ENCODE data around the gene TGFBRAP1. TPM values are rescaled to one million over a fixed set of nuclear protein-coding genes. Genes with fewer than 3 reads are reported as not detected.

TGFBRAP1 gene
- total RNA-seq, 6 experiments from 2014 or later, result 5.7 to 11.2 (median 7.1) TPM

- H3K27ac ChIP-seq, result peak overlapping the region; percentile 93 to 98 (median 97)
- DNase-seq (no peak), ATAC-seq (no peak)
- peaks cover 0 to 25% (median 11%) of the 10 kb centered on the region in 4 donors for H3K4me1 ChIP-seq
- intact Hi-C loops (cut with DNase I), result no loop called here
- H3K9me3 ChIP-seq, result no peaks in the 10 kb centered on the region
- peak overlapping the region; percentile 77 to 85 (median 79) for H3K4me3 ChIP-seq
- H3K27me3 ChIP-seq, result no peaks in the 10 kb centered on the region
- H3K36me3 ChIP-seq, result peaks cover 0 to 12% (median 4%) of the 10 kb centered on the region in 4 donors
- WGBS (ENCODE audit: insufficient coverage, low coverage, low lambda C conversion rate, missing lambda C conversion rate), result 2% methylated on average over 7 of the region's 7 CpGs
- TF ChIP-seq, protein P1, sequence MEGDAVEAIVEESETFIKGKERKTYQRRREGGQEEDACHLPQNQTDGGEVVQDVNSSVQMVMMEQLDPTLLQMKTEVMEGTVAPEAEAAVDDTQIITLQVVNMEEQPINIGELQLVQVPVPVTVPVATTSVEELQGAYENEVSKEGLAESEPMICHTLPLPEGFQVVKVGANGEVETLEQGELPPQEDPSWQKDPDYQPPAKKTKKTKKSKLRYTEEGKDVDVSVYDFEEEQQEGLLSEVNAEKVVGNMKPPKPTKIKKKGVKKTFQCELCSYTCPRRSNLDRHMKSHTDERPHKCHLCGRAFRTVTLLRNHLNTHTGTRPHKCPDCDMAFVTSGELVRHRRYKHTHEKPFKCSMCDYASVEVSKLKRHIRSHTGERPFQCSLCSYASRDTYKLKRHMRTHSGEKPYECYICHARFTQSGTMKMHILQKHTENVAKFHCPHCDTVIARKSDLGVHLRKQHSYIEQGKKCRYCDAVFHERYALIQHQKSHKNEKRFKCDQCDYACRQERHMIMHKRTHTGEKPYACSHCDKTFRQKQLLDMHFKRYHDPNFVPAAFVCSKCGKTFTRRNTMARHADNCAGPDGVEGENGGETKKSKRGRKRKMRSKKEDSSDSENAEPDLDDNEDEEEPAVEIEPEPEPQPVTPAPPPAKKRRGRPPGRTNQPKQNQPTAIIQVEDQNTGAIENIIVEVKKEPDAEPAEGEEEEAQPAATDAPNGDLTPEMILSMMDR (IDR thresholded peaks at IDR 0.05), result no peak
- no peak for TF ChIP-seq POLR2A (IDR thresholded peaks at IDR 0.05)
These were observed 7.2 kb upstream of the TGFBRAP1 start for GRCh38 chr2:105336786-105337121.

DNA sequence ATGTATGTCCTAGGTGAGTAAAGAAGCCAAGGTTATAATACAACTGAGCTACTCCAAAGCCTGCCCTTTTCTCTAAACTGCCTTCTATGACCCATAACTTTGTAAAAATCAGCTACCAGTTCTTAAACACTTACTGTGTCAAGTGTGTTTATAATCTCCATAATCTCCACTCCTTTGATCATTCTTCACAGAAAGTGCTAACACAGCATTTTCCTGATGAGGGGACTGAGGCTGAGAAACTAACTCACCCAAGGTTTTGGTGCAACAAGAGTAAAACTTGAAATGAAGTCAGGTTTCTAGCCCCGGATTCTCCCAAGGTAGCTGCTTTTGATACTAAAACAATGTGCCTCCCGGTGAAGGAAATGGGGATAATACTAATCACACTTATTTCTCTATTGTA, 5.9 kb upstream of the TGFBRAP1 start:
- WGBS (ENCODE audit: insufficient coverage, low coverage, low lambda C conversion rate, missing lambda C conversion rate), result 94% methylated on average over 2 of the region's 2 CpGs

GRCh38 chr2:105334211-105334610, 4.7 kb upstream of the TGFBRAP1 start:
- no peak for TF ChIP-seq POLR2A (IDR thresholded peaks at IDR 0.05)
- TF ChIP-seq, protein P1 (IDR thresholded peaks at IDR 0.05), result no peak
- H3K9me3 ChIP-seq, result no peaks in the 10 kb centered on the region
- 91% methylated on average over 4 of the region's 4 CpGs for WGBS (ENCODE audit: insufficient coverage, low coverage, low lambda C conversion rate, missing lambda C conversion rate)
- intact Hi-C loops (cut with DNase I), result no loop called here
- no peak overlapping the region for H3K4me3 ChIP-seq
- peaks cover 0 to 2% (median 0%) of the 10 kb centered on the region in 4 donors for H3K36me3 ChIP-seq
- no peak overlapping the region for H3K27ac ChIP-seq
- no peak for DNase-seq
- H3K4me1 ChIP-seq, result peaks cover 0 to 25% (median 14%) of the 10 kb centered on the region in 4 donors
- no peak for ATAC-seq
- no peaks in the 10 kb centered on the region for H3K27me3 ChIP-seq

More for the DNA sequence above, 5.9 kb upstream of the TGFBRAP1 start:
- ATAC-seq (no peak), DNase-seq (no peak)
- intact Hi-C loops (cut with DNase I), result no loop called here
- no peaks in the 10 kb centered on the region for H3K27me3 ChIP-seq
- H3K9me3 ChIP-seq, result no peaks in the 10 kb centered on the region
- TF ChIP-seq POLR2A (IDR thresholded peaks at IDR 0.05), result no peak
- TF ChIP-seq, protein P1 (IDR thresholded peaks at IDR 0.05), result no peak
- no peak overlapping the region for H3K4me3 ChIP-seq
- peaks cover 0 to 2% (median under 1%) of the 10 kb centered on the region in 4 donors for H3K36me3 ChIP-seq
- no peak overlapping the region for H3K27ac ChIP-seq
- H3K4me1 ChIP-seq, result peaks cover 0 to 28% (median 12%) of the 10 kb centered on the region in 4 donors

- no peaks in the 10 kb centered on the region for H3K9me3 ChIP-seq
- peaks cover 0 to 10% (median 4%) of the 10 kb centered on the region in 4 donors for H3K4me1 ChIP-seq
- H3K36me3 ChIP-seq, result peaks cover 0 to 2% (median 0%) of the 10 kb centered on the region in 4 donors
- H3K4me3 ChIP-seq, result peak overlapping the region in 1 of 3 donors; percentile 74
- DNase-seq (no peak), ATAC-seq (no peak)
- WGBS (ENCODE audit: insufficient coverage, low coverage, low lambda C conversion rate, missing lambda C conversion rate), result 96% methylated on average over 3 of the region's 4 CpGs
- TF ChIP-seq, protein P1 (IDR thresholded peaks at IDR 0.05), result no peak
- no peak for TF ChIP-seq POLR2A (IDR thresholded peaks at IDR 0.05)
- intact Hi-C loops (cut with DNase I), result no loop called here
- H3K27ac ChIP-seq, result no peak overlapping the region
- no peaks in the 10 kb centered on the region for H3K27me3 ChIP-seq
These were observed 1.3 kb upstream of the TGFBRAP1 start for GRCh38 chr2:105330681-105331375.
